Fibroblast of skin of left quadriceps (primary cell): ENCODE results near the gene RASIP1.
A peak's percentile ranks its signal among the peaks of the same experiment; 100 is the strongest.
"Not testable (repeated sequence)": the region's sequence is repeated elsewhere in the genome, so short reads cannot be mapped to it uniquely, and the experiment has no call there.

Experiments
- DNase-seq, 2 experiments: peaks; one replicate each; pipeline ENCODE4 v3.0.0-alpha.2; 2013; ENCODE audit warnings: low read depth in 2 of 2

Gene RASIP1, protein sequence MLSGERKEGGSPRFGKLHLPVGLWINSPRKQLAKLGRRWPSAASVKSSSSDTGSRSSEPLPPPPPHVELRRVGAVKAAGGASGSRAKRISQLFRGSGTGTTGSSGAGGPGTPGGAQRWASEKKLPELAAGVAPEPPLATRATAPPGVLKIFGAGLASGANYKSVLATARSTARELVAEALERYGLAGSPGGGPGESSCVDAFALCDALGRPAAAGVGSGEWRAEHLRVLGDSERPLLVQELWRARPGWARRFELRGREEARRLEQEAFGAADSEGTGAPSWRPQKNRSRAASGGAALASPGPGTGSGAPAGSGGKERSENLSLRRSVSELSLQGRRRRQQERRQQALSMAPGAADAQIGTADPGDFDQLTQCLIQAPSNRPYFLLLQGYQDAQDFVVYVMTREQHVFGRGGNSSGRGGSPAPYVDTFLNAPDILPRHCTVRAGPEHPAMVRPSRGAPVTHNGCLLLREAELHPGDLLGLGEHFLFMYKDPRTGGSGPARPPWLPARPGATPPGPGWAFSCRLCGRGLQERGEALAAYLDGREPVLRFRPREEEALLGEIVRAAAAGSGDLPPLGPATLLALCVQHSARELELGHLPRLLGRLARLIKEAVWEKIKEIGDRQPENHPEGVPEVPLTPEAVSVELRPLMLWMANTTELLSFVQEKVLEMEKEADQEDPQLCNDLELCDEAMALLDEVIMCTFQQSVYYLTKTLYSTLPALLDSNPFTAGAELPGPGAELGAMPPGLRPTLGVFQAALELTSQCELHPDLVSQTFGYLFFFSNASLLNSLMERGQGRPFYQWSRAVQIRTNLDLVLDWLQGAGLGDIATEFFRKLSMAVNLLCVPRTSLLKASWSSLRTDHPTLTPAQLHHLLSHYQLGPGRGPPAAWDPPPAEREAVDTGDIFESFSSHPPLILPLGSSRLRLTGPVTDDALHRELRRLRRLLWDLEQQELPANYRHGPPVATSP

DNA sequence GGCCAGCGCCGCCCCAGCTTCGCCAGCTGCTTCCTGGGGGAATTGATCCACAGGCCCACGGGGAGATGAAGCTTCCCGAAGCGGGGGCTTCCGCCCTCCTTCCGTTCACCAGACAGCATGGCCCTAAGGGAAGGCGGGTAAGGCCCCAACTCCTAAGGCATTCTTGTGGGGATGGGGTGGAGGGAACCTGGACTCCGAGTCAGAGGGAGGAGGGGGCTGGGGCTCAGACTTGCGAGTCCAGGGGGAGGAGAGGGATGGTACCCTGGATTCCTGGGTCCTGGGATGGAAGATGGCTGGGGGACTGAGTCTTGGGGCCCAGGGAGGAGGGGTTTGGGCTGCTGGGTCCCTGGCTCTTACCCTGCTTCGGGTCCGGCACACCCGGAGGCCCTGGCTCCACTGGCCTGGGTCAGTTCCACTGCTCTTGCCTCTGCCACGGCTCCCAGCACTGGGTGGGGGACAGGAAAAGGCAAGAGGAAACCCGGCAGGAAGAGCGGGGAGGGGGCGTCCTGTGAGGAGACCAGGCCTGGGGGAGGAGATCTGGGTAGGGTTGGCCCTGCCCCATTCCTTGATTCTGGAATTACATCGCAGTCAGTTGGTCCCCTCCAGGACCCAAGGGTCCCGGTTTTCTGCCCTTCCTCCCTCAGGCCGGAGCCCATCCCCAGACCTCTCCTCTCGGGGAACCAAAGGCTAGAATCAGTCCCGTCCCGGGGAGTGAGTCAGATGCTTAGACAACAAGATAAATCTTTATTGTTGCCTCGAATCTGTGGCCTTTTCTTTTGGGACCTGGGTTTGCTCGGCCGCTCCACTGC, at the start of gene RASIP1:
RASIP1 (minus strand) TSS at position 447 of the 809 bp plus-strand sequence; CDS start at position 119, 328 bp downstream.
- no peak for DNase-seq

DNA sequence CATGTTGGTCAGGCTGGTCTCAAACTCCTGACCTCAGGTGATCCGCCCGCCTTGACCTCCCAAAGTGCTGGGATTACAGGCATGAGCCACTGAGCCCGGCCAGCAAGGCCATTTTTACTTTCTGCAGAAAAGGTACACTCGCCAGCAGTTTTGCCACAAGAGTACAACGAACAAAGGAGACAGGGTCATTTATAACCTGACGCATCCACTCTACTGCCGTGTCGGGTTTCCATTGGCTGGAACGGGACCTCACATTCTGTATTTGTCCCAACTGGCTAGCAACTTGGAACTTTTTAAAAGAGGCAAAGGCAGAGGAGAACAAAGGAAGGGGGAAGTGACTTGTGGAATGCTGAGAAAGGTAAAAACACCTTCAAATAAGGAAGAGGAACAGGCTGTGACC, 46.9 kb upstream of the RASIP1 start:
- not testable (repeated sequence) for DNase-seq

- not testable (repeated sequence) for DNase-seq
Measured at GRCh38 chr19:48786422-48786821, 46.0 kb upstream of the RASIP1 start.

DNA sequence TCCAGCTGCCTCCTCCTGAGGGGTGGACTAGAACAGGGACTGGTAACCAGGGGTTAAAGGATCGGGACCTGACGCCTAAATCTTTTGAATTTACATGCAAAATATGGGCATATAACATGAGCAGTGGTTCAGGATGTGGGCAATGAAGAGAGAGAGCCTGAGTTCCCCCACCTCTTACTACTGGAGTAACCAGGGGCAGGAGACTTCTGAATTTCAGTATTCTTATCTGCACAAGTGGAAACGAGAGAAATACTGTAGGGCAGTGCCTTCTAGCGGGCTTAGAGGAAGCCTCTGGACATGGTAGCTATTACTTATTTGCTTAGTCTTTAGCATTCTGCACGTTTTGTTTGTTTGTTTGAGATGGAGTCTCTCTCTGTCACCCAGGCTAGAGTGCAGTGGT, 44.1 kb upstream of the RASIP1 start:
- DNase-seq, result no peak

GRCh38 chr19:48780631-48781391, 40.4 kb upstream of the RASIP1 start:
- no peak for DNase-seq

DNA sequence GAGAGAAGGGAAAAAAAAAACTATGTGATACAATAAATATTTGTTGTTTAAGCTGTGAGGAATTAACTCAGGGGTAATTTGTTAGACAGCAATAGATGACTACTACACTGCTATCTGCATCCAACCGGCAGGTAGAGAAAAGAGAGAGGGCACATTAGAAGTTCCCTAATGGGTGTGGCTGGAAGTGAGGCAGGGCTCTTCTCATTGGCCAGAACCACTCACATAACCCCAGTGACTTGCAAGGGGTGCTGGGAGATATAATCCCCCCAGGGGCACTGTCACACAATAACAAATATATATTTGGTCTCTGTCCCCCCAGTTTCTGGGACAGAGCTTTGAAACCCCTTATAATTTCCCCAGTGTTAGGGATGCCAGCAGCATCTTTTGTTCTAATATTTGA, 39.2 kb upstream of the RASIP1 start:
- no peak for DNase-seq

DNA sequence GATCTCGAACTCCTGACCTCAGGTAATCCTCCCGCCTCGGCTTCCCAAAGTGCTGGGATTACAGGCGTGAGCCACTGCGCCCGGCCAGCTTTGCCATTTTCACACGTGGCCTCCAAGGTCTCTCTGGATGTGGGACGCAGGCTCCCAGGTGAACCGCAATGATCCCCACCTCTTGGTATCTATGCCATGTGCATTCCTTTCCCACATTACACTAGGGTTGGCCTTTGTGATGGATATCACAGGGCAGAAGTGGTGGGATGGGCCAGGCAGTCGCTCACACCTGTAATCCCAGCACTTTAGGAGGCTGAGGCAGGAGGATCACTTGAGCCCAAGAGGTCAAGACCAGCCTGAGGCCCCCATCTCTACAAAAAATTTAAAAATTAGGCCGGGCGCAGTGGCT, 37.3 kb upstream of the RASIP1 start:
- DNase-seq, result no peak

GRCh38 chr19:48777139-48777538, 36.7 kb upstream of the RASIP1 start:
- DNase-seq, result no peak

GRCh38 chr19:48772503-48772953, 32.1 kb upstream of the RASIP1 start:
- no peak for DNase-seq

DNA sequence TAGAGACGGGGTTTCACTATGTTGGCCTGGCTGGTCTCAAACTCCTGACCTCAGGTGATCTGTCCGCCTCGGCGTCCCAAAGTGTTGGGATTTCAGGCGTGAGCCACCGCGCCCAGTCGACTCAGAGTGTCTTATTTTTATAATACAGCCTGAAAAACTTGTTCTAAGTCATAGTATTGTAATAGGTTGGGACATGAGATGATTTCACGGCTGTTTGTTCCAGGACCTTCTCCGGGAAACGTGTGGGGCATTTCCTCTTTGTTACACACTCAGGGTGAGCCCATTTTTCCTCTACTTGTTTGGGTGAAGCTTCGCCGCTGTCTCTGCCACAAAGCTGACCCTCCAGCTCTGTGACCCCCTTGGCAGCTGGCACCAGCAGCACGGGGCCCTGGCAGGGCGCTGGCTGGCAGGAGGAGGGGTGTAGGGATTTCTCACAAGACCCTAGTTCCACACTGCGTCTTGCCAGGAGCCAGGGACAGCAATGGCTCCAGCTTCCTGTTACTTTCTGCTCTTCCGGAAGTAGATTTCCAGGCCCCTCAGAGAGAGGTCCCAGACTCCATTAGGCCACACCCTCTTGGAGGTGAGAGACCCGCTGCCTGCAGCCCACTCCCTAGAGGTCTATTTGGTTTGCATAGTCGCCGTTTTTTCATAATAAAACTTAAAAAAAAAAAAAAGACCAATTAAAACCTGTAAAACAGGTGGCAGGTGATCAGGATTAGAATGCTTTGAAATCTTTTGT, 30.5 kb upstream of the RASIP1 start:
- no peak for DNase-seq

- peak; percentile 13 to 17 for DNase-seq
Measured at GRCh38 chr19:48770266-48770665, 29.9 kb upstream of the RASIP1 start.

DNA sequence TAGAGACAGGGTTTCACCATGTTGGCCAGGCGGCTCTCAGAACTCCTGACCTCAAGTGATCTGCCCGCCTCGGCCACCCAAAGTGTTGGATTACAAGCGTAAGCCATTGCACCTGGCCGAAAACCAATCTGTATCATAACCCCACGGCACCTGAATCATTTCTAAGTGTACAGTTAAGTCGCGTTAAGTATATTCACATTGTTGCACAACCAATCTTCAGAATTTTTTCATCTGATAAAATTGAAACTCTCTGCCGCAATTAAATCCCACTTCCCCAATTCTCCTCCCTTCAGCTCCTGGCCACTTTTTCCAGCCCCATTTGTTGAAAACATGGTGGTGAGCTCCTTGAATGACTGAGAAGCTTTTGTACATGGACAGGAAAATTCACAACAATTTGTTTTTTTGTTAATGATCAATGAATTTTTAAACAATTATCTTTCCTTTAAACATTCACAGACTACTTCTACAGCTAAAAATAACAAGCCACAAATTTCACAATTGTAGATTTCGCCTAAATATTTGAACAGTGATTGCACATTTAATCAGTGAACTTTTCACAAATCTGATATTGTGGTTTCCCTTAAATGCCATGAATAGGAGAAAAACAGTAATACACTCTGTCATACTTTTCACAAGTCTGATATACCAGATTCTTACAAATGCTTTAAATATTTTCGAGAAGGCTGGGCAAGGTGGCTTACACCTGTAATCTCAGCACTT, 28.7 kb upstream of the RASIP1 start:
- DNase-seq, result no peak

DNA sequence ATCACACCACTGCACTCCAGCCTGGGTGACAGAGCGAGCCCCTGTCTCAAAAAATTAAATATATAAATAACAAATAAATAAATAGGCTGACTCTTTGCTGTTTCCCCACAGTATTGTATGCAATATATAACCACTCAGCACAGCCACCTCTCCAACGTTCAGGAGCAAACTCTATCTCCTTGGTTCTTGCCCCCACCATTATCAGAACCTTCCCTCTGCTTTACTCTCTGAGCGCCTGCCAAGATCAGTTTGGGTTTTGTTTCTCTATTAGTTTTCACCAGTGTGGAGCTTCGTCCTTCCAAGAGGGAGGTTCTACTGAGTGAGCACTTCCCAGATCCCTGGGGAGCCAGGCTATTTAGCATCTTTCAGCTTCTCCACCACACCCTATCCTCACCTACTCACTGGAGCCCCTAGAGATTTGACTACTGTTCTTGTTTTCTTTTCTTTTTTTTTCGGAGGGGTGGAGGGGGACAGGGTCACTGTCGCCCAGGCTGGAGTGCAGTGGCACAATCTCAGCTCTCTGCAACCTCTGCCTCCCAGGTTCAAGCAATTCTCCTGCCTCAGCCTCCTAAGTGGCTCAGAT, 27.9 kb upstream of the RASIP1 start:
- DNase-seq, result not testable (repeated sequence)

DNA sequence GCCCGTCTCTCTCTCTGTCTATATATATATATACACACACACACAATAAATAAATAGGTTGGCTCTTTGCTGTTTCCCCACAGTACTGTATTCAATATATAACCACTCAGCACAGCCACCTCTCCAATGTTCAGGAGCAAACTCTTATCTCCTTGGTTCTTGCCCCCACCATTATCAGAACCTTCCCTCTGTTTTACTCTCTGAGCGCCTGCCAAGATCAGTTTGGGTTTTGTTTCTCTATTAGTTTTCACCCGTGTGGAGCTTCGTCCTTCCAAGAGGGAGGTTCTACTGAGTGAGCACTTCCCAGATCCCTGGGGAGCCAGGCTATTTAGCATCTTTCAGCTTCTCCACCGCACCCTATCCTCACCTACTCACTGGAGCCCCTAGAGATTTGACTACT, 25.4 kb upstream of the RASIP1 start:
- not testable (repeated sequence) for DNase-seq

- no peak for DNase-seq
Measured at GRCh38 chr19:48760504-48761205, 20.2 kb upstream of the RASIP1 start.

- DNase-seq, result no peak
Measured at GRCh38 chr19:48757741-48758144, 17.3 kb upstream of the RASIP1 start.

DNA sequence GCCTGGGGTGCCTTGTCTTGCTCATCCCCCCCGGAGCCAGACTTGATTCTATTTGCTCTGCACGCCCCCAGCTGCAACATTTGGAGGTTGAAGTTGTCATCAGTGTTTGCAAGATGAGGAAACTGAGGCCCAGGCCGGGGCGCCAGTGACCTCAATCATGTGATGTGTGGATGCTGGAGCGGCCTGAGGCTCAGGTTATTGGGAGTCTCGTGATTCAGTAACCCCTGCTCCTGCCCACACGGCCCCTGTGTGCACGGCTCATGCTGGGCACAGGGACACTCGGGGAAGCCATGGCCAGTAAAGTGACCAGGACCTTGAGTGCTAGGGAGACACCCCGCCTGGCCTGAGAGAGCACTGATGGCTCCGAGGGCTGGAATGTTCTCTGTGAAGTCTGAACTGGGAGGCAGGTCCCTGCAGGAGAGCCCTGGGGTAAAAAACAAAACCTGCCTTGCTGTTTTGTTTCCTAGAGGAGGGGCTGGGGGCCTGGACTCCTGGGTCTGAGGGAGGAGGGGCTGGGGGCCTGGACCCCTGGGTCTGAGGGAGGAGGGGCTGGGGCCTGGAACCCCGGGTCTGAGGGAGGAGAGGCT, 16.8 kb upstream of the RASIP1 start:
- no peak for DNase-seq

DNA sequence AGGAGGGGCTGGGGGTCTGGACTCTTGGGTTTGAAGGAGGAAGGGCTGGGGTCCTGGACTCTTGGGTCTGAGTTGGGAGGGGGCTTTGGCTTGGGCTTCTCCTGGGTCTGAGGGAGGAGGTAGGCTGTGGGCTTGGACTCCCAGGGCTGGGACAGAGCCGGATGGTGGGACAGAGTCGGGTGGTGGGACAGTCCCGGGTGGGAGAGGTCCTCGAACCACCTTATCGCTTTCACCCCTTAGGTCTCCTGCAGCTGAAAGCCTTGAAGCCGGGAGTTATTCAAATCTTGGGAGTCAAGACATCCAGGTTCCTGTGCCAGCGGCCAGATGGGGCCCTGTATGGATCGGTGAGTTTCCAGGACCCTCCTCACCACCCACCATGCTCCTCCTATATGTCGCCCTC, 16.3 kb upstream of the RASIP1 start:
- DNase-seq, result no peak
